IMR-90 (cell line): ENCODE measurements around the gene PTPRF. TPM values are rescaled to one million over a fixed set of nuclear protein-coding genes. Genes with fewer than 3 reads are reported as not detected.

Source experiments
- ATAC-seq: fragments of 200-7000 bp; cut with Tn5 transposase; 2 replicates; pipeline ENCODE4 v1.9.1; 2020; ENCODE audit warnings: low read depth, mild to moderate bottlenecking, moderate library complexity
- BruUV-seq: library from RNA; stranded (reverse); fragments of 400-500 nt; replicated peaks from 2 replicates; lab custom pipeline; 2021; lab: Mats Ljungman, UMichigan
- CTCF ChIA-PET: fragments of 300-600 bp; formaldehyde crosslinking; extraction: SDS; loops from one replicate; lab custom pipeline; 2021; ENCODE audit warnings: antibody characterized with exemption; lab: Yijun Ruan, JAX
- POLR2A ChIA-PET: fragments of 300-600 bp; sonication (Branson Sonifier 250); formaldehyde crosslinking; loops from one replicate; lab custom pipeline; 2022; ENCODE audit warnings: antibody characterized with exemption; ENCODE audit not compliant: unreplicated experiment; lab: Charles Lee
- DNase-seq: peaks from one replicate; pipeline ENCODE4 v3.0.0; 2013
- H2AFZ ChIP-seq: replicated peaks from 2 replicates; pipeline ENCODE3; 2013; ENCODE audit warnings: low read length, mild to moderate bottlenecking; ENCODE audit not compliant: poor library complexity
- H2AK5ac ChIP-seq: 2 replicates; pipeline ENCODE4 v1.6.1; 2013; ENCODE audit warnings: low read depth, low read length, inconsistent platforms
- H2AK9ac ChIP-seq: replicated peaks from 2 replicates; pipeline ENCODE3; 2013; ENCODE audit warnings: mild to moderate bottlenecking, low read depth, low read length, moderate library complexity; ENCODE audit not compliant: poor library complexity
- H2BK120ac ChIP-seq: 2 replicates; pipeline ENCODE4 v1.6.1; 2013; ENCODE audit warnings: low read depth, low read length, inconsistent platforms
- H2BK15ac ChIP-seq: 3 replicates; pipeline ENCODE4 v1.6.1; 2013; ENCODE audit warnings: low read depth, low read length, inconsistent platforms
- H2BK20ac ChIP-seq: 2 replicates; pipeline ENCODE4 v1.6.1; 2013; ENCODE audit warnings: low read depth, mild to moderate bottlenecking, inconsistent platforms, low read length, moderate library complexity
- H2BK5ac ChIP-seq: 2 replicates; pipeline ENCODE4 v1.6.1; 2013; ENCODE audit warnings: mild to moderate bottlenecking, low read depth, low read length, inconsistent platforms; ENCODE audit not compliant: poor library complexity, severe bottlenecking
- H3K14ac ChIP-seq: replicated peaks from 2 replicates; pipeline ENCODE4 v1.6.1; 2013; ENCODE audit warnings: low read depth, low read length, inconsistent platforms
- H3K18ac ChIP-seq: 2 replicates; pipeline ENCODE4 v1.6.1; 2013; ENCODE audit warnings: low read depth, low read length, control low read depth
- H3K23ac ChIP-seq: 2 replicates; pipeline ENCODE4 v1.6.1; 2013; ENCODE audit warnings: low read depth, low read length, inconsistent platforms
- H3K27ac ChIP-seq: 2 replicates; pipeline ENCODE4 v1.5.1; 2013; ENCODE audit warnings: mild to moderate bottlenecking, control low read depth, low read length; ENCODE audit not compliant: insufficient read depth
- H3K27me3 ChIP-seq: 2 replicates; pipeline ENCODE4 v1.6.1; 2013; ENCODE audit warnings: low read length; ENCODE audit not compliant: control insufficient read depth, insufficient read depth
- H3K36me3 ChIP-seq: 2 replicates; pipeline ENCODE4 v1.6.1; 2013; ENCODE audit warnings: low read length, mixed read lengths; ENCODE audit not compliant: control insufficient read depth, insufficient read depth
- H3K4ac ChIP-seq: 2 replicates; pipeline ENCODE4 v1.6.1; 2013; ENCODE audit warnings: low read depth, low read length, inconsistent platforms
- H3K4me1 ChIP-seq: 2 replicates; pipeline ENCODE4 v1.6.1; 2013; ENCODE audit warnings: low read length, mixed read lengths; ENCODE audit not compliant: control insufficient read depth, insufficient read depth
- H3K4me2 ChIP-seq: 2 replicates; pipeline ENCODE4 v1.6.1; 2013; ENCODE audit warnings: low read depth, mild to moderate bottlenecking, control low read depth, low read length, moderate library complexity
- H3K4me3 ChIP-seq: 2 replicates; pipeline ENCODE4 v1.5.1; 2013; ENCODE audit warnings: low read depth, mild to moderate bottlenecking, control low read depth, low read length, moderate library complexity; ENCODE audit not compliant: insufficient read depth
- H3K56ac ChIP-seq: 2 replicates; pipeline ENCODE4 v1.6.1; 2013; ENCODE audit warnings: low read length, inconsistent platforms; ENCODE audit not compliant: insufficient read depth; ENCODE audit errors: extremely low read depth
- H3K79me1 ChIP-seq, 2 experiments: 2 replicates each; pipeline ENCODE4 v1.6.1; 2013; ENCODE audit warnings: low read length in 2 of 2, inconsistent platforms in 1 of 2, low read depth in 1 of 2
- H3K9ac ChIP-seq: 2 replicates; pipeline ENCODE4 v1.6.1; 2013; ENCODE audit warnings: low read depth, low read length, control low read depth
- H3K9me1 ChIP-seq: 2 replicates; pipeline ENCODE4 v1.6.1; 2013; ENCODE audit warnings: low read length, inconsistent platforms; ENCODE audit not compliant: insufficient read depth
- H3K9me3 ChIP-seq: 2 replicates; pipeline ENCODE4 v1.6.1; 2013; ENCODE audit warnings: low read length; ENCODE audit not compliant: control insufficient read depth, insufficient read depth
- H4K20me1 ChIP-seq: 2 replicates; pipeline ENCODE4 v1.6.1; 2013; ENCODE audit warnings: low read length, inconsistent platforms; ENCODE audit not compliant: insufficient read depth
- H4K5ac ChIP-seq: 2 replicates; pipeline ENCODE4 v1.6.1; 2013; ENCODE audit warnings: mild to moderate bottlenecking, low read depth, low read length, control low read depth
- H4K8ac ChIP-seq, 2 experiments: 2 replicates each; pipeline ENCODE4 v1.6.1; 2013; ENCODE audit warnings: low read depth in 2 of 2, low read length in 2 of 2, control low read depth in 1 of 2, inconsistent platforms in 1 of 2
- H4K91ac ChIP-seq: 2 replicates; pipeline ENCODE4 v1.6.1; 2013; ENCODE audit warnings: low read depth, low read length, inconsistent platforms; ENCODE audit not compliant: insufficient read depth
- CHD1 ChIP-seq: IDR thresholded peaks from 2 replicates; pipeline ENCODE4 v1.6.1; 2012; ENCODE audit warnings: low read depth, low read length, improper control_type of control experiment
- NFE2L2 ChIP-seq: fragments of 150-350 bp; IDR thresholded peaks from 2 replicates; pipeline ENCODE4 v1.6.1; 2016; ENCODE audit warnings: low read depth, mild to moderate bottlenecking, low read length
- RCOR1 ChIP-seq: IDR thresholded peaks from 2 replicates; pipeline ENCODE4 v1.6.1; 2012; ENCODE audit warnings: mild to moderate bottlenecking, low read length, improper control_type of control experiment; ENCODE audit not compliant: insufficient replicate concordance
- RFX5 ChIP-seq: IDR thresholded peaks from 2 replicates; pipeline ENCODE4 v1.8.0; 2012; ENCODE audit warnings: low read depth, mild to moderate bottlenecking, low read length, moderate library complexity
- WGBS, 2 experiments: methylation state at CpG; one replicate each; pipeline versions ENCODE4 v1.1.5 to v1.1.7; 2013; ENCODE audit warnings: missing lambda C conversion rate in 2 of 2; ENCODE audit not compliant: insufficient read length in 1 of 2; ENCODE audit errors: extremely low coverage in 2 of 2; 5-methylcytosine and 5-hydroxymethylcytosine counted together
- dilution Hi-C: fragments of 300-500 bp; cut with HindIII; formaldehyde crosslinking; loops from one replicate; pipeline ENCODE4 v1.14.3; 2018; ENCODE audit warnings: low sequenced_read_pairs; ENCODE audit not compliant: unreplicated experiment
- in situ Hi-C: fragments of 300-500 bp; cut with MboI; formaldehyde crosslinking; loops from 3 replicates; pipeline ENCODE4 v1.14.3; 2019; ENCODE audit warnings: low sequenced_read_pairs, inconsistent platforms, mixed read lengths
- intact Hi-C: fragments of 100-400 bp; cut with micrococcal nuclease; formaldehyde crosslinking; loops from 2 replicates; pipeline ENCODE4 v1.10.0; 2022
- polyA plus RNA-seq, 3 experiments: library from polyadenylated mRNA; depleted of rRNA; stranded (reverse); fragments of >200 nt; gene quantifications; 2 replicates each; pipeline ENCODE4 v1.2.3, GENCODE V29; 2012; ENCODE audit warnings: low replicate concordance in 1 of 3
- total RNA-seq: library from RNA; depleted of rRNA; stranded (reverse); fragments of >200 nt; gene quantifications from 2 replicates; pipeline ENCODE4 v1.2.3, GENCODE V29; 2012

Gene PTPRF
- total and polyA plus RNA-seq, 2 of the 4 experiments (the other 2 are of a cell fraction) = 25.8 to 92.3 TPM

GRCh38 chr1:43545695-43546387, 15.2 kb downstream of the PTPRF start:
- Histone ChIP-seq H3K9me3 (no peaks in the 10 kb centered on the region), H3K79me1 (peaks cover 32 to 90% of the 10 kb centered on the region in 2 experiments), H4K91ac (no peak overlapping the region), H3K27ac (no peak overlapping the region), H2BK120ac (no peak overlapping the region), H2BK15ac (no peak overlapping the region), H3K4ac (no peak overlapping the region), H4K8ac (no peak overlapping the region), H2AFZ (peak overlapping the region; percentile 13), H4K20me1 (peaks cover 66% of the 10 kb centered on the region), H4K5ac (no peak overlapping the region), H3K14ac (no peak overlapping the region), H3K4me3 (no peak overlapping the region), H3K9me1 (peaks cover 11% of the 10 kb centered on the region), H3K4me1 (peaks cover 4% of the 10 kb centered on the region; the same call in 1 of the 2 replicates), H3K4me2 (no peak overlapping the region), H3K56ac (no peak overlapping the region), H2AK9ac (peak overlapping the region; percentile 75), H2BK5ac (no peak overlapping the region), H3K23ac (no peak overlapping the region), H3K9ac (no peak overlapping the region), H3K36me3 (peaks cover 16% of the 10 kb centered on the region), H3K27me3 (no peaks in the 10 kb centered on the region), H2AK5ac (no peak overlapping the region), H2BK20ac (no peak overlapping the region), H3K18ac (no peak overlapping the region)
- POLR2A ChIA-PET = no interaction called here
- intact Hi-C loops (no loop called here), dilution Hi-C loops (no loop called here), in situ Hi-C loops (loop anchor here (25.0 kb wide), 1 partner anchor 416 kb away; the partner anchor contains the start of genes ATP6V0B and DPH2)
- CTCF ChIA-PET = no interaction called here
- no TSS peak for BruUV-seq
- no peak for TF ChIP-seq NFE2L2
- TF ChIP-seq RCOR1 = no peak
- TF ChIP-seq CHD1 = no peak
- TF ChIP-seq RFX5 = no peak
- 80% methylated on average over 2 of the region's 12 CpGs; no CpG with 5 or more reads in 1 of the 2 experiments for WGBS, 2 experiments
- DNase-seq (no peak), ATAC-seq (peak; percentile 76)
